WTC11 (cell line): ENCODE data around the gene ETNK1. TPM values are rescaled to one million over a fixed set of nuclear protein-coding genes. Genes with fewer than 3 reads are reported as not detected.

ENCODE experiments used
- ATAC-seq: fragments of 200-7000 bp; cut with Tn5 transposase; 2 replicates; pipeline ENCODE4 v1.10.0; 2021; ENCODE audit warnings: mild to moderate bottlenecking, moderate library complexity
- CTCF ChIA-PET: fragments of 300-600 bp; sonication (Branson Sonifier 250); formaldehyde crosslinking; loops from one replicate; lab custom pipeline; 2021; ENCODE audit warnings: antibody characterized with exemption; lab: Charles Lee
- POLR2A ChIA-PET: fragments of 350-600 bp; sonication (Branson Sonifier 250); formaldehyde crosslinking; loops from one replicate; lab custom pipeline; 2021; ENCODE audit warnings: antibody characterized with exemption; lab: Charles Lee
- DNase-seq: peaks from one replicate; pipeline ENCODE4 v3.0.0; 2021; ENCODE audit warnings: low spot score
- H3K27ac Mint-ChIP-seq: 2 replicates; pipeline ENCODE4 v1.8.0; 2021; ENCODE audit warnings: mixed read lengths
- H3K27me3 Mint-ChIP-seq: 2 replicates; pipeline ENCODE4 v1.8.0; 2021; ENCODE audit warnings: low read depth, mild to moderate bottlenecking, moderate library complexity, mixed read lengths
- H3K36me3 Mint-ChIP-seq: 2 replicates; pipeline ENCODE4 v1.8.0; 2021; ENCODE audit warnings: mixed read lengths
- H3K4me1 Mint-ChIP-seq: 2 replicates; pipeline ENCODE4 v1.8.0; 2022; ENCODE audit warnings: mixed read lengths
- H3K4me3 Mint-ChIP-seq: 2 replicates; pipeline ENCODE4 v1.8.0; 2021; ENCODE audit warnings: mild to moderate bottlenecking, moderate library complexity, mixed read lengths
- H3K9me3 Mint-ChIP-seq: 2 replicates; pipeline ENCODE4 v1.8.0; 2021; ENCODE audit warnings: mixed read lengths
- ETV6 ChIP-seq: sonication (generic); formaldehyde crosslinking; IDR thresholded peaks from 2 replicates; pipeline ENCODE4 v1.8.1; 2022; ENCODE audit warnings: mild to moderate bottlenecking, missing genetic modification reagents
- GABPB1 ChIP-seq: sonication (generic); formaldehyde crosslinking; IDR thresholded peaks from 2 replicates; pipeline ENCODE4 v1.8.1; 2023; ENCODE audit warnings: mild to moderate bottlenecking, missing genetic modification reagents
- GTF2I ChIP-seq: fragments of 250-450 bp; sonication (Bioruptor Pico); conservative IDR thresholded peaks from 2 replicates; pipeline ENCODE4 v1.4.0; 2021; ENCODE audit warnings: mild to moderate bottlenecking
- JAZF1 ChIP-seq: fragments of 250-450 bp; sonication (Bioruptor Pico); IDR thresholded peaks from 2 replicates; pipeline ENCODE4 v1.9.0; 2021; ENCODE audit warnings: moderate library complexity, mild to moderate bottlenecking, inconsistent platforms
- KAT7 ChIP-seq: sonication (generic); formaldehyde crosslinking; IDR thresholded peaks from 2 replicates; pipeline ENCODE4 v1.8.1; 2023; ENCODE audit warnings: missing genetic modification reagents, mild to moderate bottlenecking, borderline replicate concordance
- NR2C2 ChIP-seq: sonication (generic); formaldehyde crosslinking; IDR thresholded peaks from 2 replicates; pipeline ENCODE4 v1.8.0; 2022; ENCODE audit warnings: mild to moderate bottlenecking, missing genetic modification reagents
- OVOL2 ChIP-seq: fragments of 250-450 bp; sonication (Bioruptor Pico); IDR thresholded peaks from 2 replicates; pipeline ENCODE4 v1.9.0; 2021; ENCODE audit warnings: mild to moderate bottlenecking, borderline replicate concordance
- PRRX2 ChIP-seq: fragments of 250-450 bp; sonication (Bioruptor Pico); IDR thresholded peaks from 2 replicates; pipeline ENCODE4 v1.8.0; 2021; ENCODE audit warnings: mild to moderate bottlenecking
- TCF7 ChIP-seq: sonication (generic); formaldehyde crosslinking; IDR thresholded peaks from 2 replicates; pipeline ENCODE4 v1.8.0; 2022; ENCODE audit warnings: mild to moderate bottlenecking, low read depth, missing genetic modification reagents, moderate library complexity
- TEAD4 ChIP-seq: sonication (generic); formaldehyde crosslinking; IDR thresholded peaks from 2 replicates; pipeline ENCODE4 v1.8.0; 2022; ENCODE audit warnings: mild to moderate bottlenecking, missing genetic modification reagents
- ZNF138 ChIP-seq: sonication (generic); formaldehyde crosslinking; conservative IDR thresholded peaks from 2 replicates; pipeline ENCODE4 v1.8.1; 2022; ENCODE audit warnings: mild to moderate bottlenecking, moderate library complexity, missing genetic modification reagents
- ZNF671 ChIP-seq: fragments of 250-450 bp; sonication (Bioruptor Pico); IDR thresholded peaks from 2 replicates; pipeline ENCODE4 v1.8.0; 2021; ENCODE audit warnings: mild to moderate bottlenecking
- total RNA-seq: library from RNA; stranded (reverse); gene quantifications from 3 replicates; pipeline ENCODE4 v1.2.3, GENCODE V29; 2021
- TF ChIP-seq, protein P1 (sequence below): sonication (generic); formaldehyde crosslinking; IDR thresholded peaks from 2 replicates; pipeline ENCODE4 v1.8.1; 2023; ENCODE audit warnings: mild to moderate bottlenecking, missing genetic modification reagents, borderline replicate concordance
- TF ChIP-seq, protein P2 (sequence below): sonication (generic); formaldehyde crosslinking; IDR thresholded peaks from 2 replicates; pipeline ENCODE4 v1.8.1; 2023; ENCODE audit warnings: mild to moderate bottlenecking, missing genetic modification reagents
- TF ChIP-seq, protein P3 (sequence below): sonication (generic); formaldehyde crosslinking; IDR thresholded peaks from 2 replicates; pipeline ENCODE4 v1.8.1; 2023; ENCODE audit warnings: mild to moderate bottlenecking, moderate library complexity, missing genetic modification reagents
- TF ChIP-seq, protein P4 (sequence below): sonication (generic); formaldehyde crosslinking; conservative IDR thresholded peaks from 2 replicates; pipeline ENCODE4 v1.8.1; 2022; ENCODE audit warnings: mild to moderate bottlenecking, missing genetic modification reagents
- TF ChIP-seq, protein P5 (sequence below): sonication (generic); formaldehyde crosslinking; conservative IDR thresholded peaks from 2 replicates; pipeline ENCODE4 v1.8.1; 2023; ENCODE audit warnings: mild to moderate bottlenecking, low read depth, missing genetic modification reagents, moderate library complexity

Gene ETNK1
- total RNA-seq, 1 experiment from 2014 or later, result 81.3 TPM

DNA sequence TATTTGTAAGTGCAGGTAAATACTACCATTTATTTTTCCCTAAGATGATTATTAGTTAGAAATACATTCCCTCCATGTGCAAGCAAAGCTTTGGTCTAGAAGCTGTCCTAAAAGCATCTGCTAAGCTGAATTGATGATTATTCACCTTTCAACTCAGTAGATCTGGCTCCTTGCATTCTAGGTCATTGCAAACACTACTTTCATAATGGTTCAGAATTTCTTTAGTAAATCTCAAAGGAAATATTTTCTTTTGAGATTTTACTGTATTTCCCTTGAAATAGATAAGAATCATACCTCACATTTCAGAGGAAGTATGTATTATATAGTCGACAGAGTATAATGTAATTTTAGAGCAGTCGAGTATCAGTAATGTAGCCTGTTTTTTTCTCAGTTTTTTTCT, 2.4 kb downstream of the ETNK1 start:
- DNase-seq, result no peak
- ChIA-PET CTCF (no interaction called here), POLR2A (no interaction called here)
- no peak for ATAC-seq
- peaks cover 2% of the 10 kb centered on the region; the same call in 1 of the 2 replicates for H3K36me3 Mint-ChIP-seq
- H3K27me3 Mint-ChIP-seq, result no peaks in the 10 kb centered on the region
- TF ChIP-seq PRRX2 (CRISPR knock-in tag) (no peak), TEAD4 (CRISPR knock-in tag) (no peak), KAT7 (no peak)
- peak overlapping the region; percentile 94 for H3K4me3 Mint-ChIP-seq
- peaks cover 45% of the 10 kb centered on the region for H3K4me1 Mint-ChIP-seq
- no peaks in the 10 kb centered on the region for H3K9me3 Mint-ChIP-seq
- peak overlapping the region; percentile 66; the same call in 1 of the 2 replicates for H3K27ac Mint-ChIP-seq

DNA sequence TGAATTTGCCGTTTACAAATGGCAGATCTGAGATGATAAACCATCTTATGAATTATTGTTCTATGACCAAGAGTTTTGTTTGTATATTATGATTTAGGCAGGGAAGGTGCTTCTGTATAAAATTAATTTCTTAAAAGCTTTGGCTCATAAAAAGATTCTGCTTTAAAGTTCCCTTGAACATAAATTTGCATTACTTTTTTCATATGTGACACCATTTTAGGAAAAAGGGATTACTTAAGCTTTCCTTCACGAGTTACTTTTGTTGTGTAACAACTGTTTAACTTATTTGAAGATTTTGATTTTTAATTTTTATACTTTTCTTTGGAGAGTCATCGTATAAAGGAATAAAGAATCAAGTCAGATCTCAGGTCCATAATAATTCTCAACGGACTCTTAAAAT, 3.3 kb downstream of the ETNK1 start:
- TF ChIP-seq, protein P1, sequence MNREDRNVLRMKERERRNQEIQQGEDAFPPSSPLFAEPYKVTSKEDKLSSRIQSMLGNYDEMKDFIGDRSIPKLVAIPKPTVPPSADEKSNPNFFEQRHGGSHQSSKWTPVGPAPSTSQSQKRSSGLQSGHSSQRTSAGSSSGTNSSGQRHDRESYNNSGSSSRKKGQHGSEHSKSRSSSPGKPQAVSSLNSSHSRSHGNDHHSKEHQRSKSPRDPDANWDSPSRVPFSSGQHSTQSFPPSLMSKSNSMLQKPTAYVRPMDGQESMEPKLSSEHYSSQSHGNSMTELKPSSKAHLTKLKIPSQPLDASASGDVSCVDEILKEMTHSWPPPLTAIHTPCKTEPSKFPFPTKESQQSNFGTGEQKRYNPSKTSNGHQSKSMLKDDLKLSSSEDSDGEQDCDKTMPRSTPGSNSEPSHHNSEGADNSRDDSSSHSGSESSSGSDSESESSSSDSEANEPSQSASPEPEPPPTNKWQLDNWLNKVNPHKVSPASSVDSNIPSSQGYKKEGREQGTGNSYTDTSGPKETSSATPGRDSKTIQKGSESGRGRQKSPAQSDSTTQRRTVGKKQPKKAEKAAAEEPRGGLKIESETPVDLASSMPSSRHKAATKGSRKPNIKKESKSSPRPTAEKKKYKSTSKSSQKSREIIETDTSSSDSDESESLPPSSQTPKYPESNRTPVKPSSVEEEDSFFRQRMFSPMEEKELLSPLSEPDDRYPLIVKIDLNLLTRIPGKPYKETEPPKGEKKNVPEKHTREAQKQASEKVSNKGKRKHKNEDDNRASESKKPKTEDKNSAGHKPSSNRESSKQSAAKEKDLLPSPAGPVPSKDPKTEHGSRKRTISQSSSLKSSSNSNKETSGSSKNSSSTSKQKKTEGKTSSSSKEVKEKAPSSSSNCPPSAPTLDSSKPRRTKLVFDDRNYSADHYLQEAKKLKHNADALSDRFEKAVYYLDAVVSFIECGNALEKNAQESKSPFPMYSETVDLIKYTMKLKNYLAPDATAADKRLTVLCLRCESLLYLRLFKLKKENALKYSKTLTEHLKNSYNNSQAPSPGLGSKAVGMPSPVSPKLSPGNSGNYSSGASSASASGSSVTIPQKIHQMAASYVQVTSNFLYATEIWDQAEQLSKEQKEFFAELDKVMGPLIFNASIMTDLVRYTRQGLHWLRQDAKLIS (CRISPR knock-in tag), result no peak
- TF ChIP-seq TCF7 (CRISPR knock-in tag) (no peak), ETV6 (CRISPR knock-in tag) (no peak), JAZF1 (CRISPR knock-in tag) (no peak), NR2C2 (CRISPR knock-in tag) (no peak), ZNF671 (CRISPR knock-in tag) (no peak), GTF2I (no peak), ZNF138 (no peak), PRRX2 (CRISPR knock-in tag) (no peak), GABPB1 (CRISPR knock-in tag) (no peak), OVOL2 (CRISPR knock-in tag) (no peak)
- TF ChIP-seq, protein P2, sequence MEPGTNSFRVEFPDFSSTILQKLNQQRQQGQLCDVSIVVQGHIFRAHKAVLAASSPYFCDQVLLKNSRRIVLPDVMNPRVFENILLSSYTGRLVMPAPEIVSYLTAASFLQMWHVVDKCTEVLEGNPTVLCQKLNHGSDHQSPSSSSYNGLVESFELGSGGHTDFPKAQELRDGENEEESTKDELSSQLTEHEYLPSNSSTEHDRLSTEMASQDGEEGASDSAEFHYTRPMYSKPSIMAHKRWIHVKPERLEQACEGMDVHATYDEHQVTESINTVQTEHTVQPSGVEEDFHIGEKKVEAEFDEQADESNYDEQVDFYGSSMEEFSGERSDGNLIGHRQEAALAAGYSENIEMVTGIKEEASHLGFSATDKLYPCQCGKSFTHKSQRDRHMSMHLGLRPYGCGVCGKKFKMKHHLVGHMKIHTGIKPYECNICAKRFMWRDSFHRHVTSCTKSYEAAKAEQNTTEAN, result no peak
- TF ChIP-seq, protein P3, sequence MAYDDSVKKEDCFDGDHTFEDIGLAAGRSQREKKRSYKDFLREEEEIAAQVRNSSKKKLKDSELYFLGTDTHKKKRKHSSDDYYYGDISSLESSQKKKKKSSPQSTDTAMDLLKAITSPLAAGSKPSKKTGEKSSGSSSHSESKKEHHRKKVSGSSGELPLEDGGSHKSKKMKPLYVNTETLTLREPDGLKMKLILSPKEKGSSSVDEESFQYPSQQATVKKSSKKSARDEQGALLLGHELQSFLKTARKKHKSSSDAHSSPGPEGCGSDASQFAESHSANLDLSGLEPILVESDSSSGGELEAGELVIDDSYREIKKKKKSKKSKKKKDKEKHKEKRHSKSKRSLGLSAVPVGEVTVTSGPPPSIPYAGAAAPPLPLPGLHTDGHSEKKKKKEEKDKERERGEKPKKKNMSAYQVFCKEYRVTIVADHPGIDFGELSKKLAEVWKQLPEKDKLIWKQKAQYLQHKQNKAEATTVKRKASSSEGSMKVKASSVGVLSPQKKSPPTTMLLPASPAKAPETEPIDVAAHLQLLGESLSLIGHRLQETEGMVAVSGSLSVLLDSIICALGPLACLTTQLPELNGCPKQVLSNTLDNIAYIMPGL, result no peak
- TF ChIP-seq, protein P4, sequence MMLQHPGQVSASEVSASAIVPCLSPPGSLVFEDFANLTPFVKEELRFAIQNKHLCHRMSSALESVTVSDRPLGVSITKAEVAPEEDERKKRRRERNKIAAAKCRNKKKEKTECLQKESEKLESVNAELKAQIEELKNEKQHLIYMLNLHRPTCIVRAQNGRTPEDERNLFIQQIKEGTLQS (CRISPR knock-in tag), result no peak
- TF ChIP-seq, protein P5, sequence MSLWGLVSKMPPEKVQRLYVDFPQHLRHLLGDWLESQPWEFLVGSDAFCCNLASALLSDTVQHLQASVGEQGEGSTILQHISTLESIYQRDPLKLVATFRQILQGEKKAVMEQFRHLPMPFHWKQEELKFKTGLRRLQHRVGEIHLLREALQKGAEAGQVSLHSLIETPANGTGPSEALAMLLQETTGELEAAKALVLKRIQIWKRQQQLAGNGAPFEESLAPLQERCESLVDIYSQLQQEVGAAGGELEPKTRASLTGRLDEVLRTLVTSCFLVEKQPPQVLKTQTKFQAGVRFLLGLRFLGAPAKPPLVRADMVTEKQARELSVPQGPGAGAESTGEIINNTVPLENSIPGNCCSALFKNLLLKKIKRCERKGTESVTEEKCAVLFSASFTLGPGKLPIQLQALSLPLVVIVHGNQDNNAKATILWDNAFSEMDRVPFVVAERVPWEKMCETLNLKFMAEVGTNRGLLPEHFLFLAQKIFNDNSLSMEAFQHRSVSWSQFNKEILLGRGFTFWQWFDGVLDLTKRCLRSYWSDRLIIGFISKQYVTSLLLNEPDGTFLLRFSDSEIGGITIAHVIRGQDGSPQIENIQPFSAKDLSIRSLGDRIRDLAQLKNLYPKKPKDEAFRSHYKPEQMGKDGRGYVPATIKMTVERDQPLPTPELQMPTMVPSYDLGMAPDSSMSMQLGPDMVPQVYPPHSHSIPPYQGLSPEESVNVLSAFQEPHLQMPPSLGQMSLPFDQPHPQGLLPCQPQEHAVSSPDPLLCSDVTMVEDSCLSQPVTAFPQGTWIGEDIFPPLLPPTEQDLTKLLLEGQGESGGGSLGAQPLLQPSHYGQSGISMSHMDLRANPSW (CRISPR knock-in tag), result no peak
- TF ChIP-seq, all 79 proteins: peak for 0
- H3K9me3 Mint-ChIP-seq, result no peaks in the 10 kb centered on the region
- H3K4me3 Mint-ChIP-seq, result peak overlapping the region; percentile 94
- ChIA-PET POLR2A (no interaction called here), CTCF (no interaction called here)
- DNase-seq, result no peak
- ATAC-seq, result no peak
- H3K27ac Mint-ChIP-seq, result no peak overlapping the region
- H3K4me1 Mint-ChIP-seq, result peaks cover 47% of the 10 kb centered on the region
- no peaks in the 10 kb centered on the region for H3K27me3 Mint-ChIP-seq
- peaks cover 6% of the 10 kb centered on the region for H3K36me3 Mint-ChIP-seq
